Ishikawa (cell line): Measurements from ENCODE around the gene LHFPL2.

Source experiments
- CEBPB ChIP-seq: IDR thresholded peaks from 2 replicates; pipeline ENCODE4 v1.6.1; 2012
- CREB1 ChIP-seq: IDR thresholded peaks from 2 replicates; pipeline ENCODE4 v1.6.1; 2012; ENCODE audit warnings: low read depth
- EGR1 ChIP-seq: IDR thresholded peaks from 2 replicates; pipeline ENCODE4 v1.6.1; 2012
- EP300 ChIP-seq: IDR thresholded peaks from 2 replicates; pipeline ENCODE4 v1.6.1; 2012; ENCODE audit warnings: borderline replicate concordance
- FOXM1 ChIP-seq: IDR thresholded peaks from 2 replicates; pipeline ENCODE4 v1.6.1; 2012; ENCODE audit warnings: low read depth, borderline replicate concordance
- NFIC ChIP-seq: IDR thresholded peaks from 2 replicates; pipeline ENCODE4 v1.6.1; 2012
- RAD21 ChIP-seq: IDR thresholded peaks from 2 replicates; pipeline ENCODE4 v1.6.1; 2012; ENCODE audit warnings: low read depth
- TAF1 ChIP-seq: IDR thresholded peaks from 2 replicates; pipeline ENCODE4 v1.6.1; 2012; ENCODE audit warnings: low read depth, mild to moderate bottlenecking
- TCF12 ChIP-seq: IDR thresholded peaks from 2 replicates; pipeline ENCODE4 v1.6.1; 2012; ENCODE audit warnings: low read depth
- TEAD4 ChIP-seq: IDR thresholded peaks from 2 replicates; pipeline ENCODE4 v1.6.1; 2012
- YY1 ChIP-seq: IDR thresholded peaks from 2 replicates; pipeline ENCODE4 v1.6.1; 2012; ENCODE audit warnings: low read depth
- ZBTB7A ChIP-seq: IDR thresholded peaks from 2 replicates; pipeline ENCODE4 v1.6.1; 2012; ENCODE audit warnings: low read depth
- TF ChIP-seq, protein P1 (sequence below): IDR thresholded peaks from 2 replicates; pipeline ENCODE4 v1.6.1; 2012
- TF ChIP-seq, protein P2 (sequence below): IDR thresholded peaks from 2 replicates; pipeline ENCODE4 v1.6.1; 2012
- TF ChIP-seq, protein P3 (sequence below): IDR thresholded peaks from 2 replicates; pipeline ENCODE4 v1.6.1; 2012; ENCODE audit warnings: low read depth, mild to moderate bottlenecking

The LHFPL2 gene

DNA sequence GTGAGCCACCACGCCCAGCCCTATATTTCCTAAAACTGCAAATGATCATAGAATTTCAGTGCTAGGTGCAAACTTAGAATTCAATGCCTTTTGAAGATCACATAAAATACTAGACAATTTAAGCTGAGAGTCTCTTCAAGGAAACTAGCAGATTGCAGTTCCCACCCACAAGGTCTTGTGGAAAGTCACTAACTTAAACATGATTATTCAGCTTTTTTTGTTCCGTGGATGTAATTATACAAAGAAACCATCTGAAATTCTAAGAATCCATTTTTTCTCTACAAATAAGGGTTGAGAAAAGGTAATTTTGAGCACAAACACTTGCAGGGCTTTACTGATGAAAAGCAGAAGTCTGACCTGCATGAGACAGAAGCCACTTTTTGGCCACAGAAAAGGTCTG is 4.5 kb upstream of the LHFPL2 start:
- TF ChIP-seq, protein P1, sequence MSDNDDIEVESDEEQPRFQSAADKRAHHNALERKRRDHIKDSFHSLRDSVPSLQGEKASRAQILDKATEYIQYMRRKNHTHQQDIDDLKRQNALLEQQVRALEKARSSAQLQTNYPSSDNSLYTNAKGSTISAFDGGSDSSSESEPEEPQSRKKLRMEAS: no peak

DNA sequence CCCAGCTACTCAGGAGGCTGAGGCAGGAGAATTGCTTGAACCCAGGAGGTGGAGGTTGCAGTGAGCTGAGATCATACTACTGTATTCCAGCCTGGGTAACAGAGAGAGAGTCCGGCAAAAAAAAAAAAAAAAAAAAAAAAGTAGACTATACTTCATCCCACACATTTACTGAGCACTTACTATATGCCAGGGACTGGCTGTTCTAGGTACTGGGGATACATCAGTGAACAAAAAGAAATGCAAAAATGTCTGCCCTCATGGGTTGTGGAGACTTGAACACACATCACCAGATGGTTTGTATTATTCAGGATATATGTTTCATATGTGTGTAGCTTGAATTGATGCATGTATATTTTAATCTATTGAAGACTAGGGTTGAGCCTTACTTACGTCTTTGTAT is 2.9 kb upstream of the LHFPL2 start:
- TF ChIP-seq, protein P2, sequence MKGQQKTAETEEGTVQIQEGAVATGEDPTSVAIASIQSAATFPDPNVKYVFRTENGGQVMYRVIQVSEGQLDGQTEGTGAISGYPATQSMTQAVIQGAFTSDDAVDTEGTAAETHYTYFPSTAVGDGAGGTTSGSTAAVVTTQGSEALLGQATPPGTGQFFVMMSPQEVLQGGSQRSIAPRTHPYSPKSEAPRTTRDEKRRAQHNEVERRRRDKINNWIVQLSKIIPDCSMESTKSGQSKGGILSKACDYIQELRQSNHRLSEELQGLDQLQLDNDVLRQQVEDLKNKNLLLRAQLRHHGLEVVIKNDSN: no peak
- TF ChIP-seq, protein P1: no peak
- TF ChIP-seq YY1 (no peak), TEAD4 (no peak), RAD21 (no peak), NFIC (no peak)
- TF ChIP-seq, protein P3, sequence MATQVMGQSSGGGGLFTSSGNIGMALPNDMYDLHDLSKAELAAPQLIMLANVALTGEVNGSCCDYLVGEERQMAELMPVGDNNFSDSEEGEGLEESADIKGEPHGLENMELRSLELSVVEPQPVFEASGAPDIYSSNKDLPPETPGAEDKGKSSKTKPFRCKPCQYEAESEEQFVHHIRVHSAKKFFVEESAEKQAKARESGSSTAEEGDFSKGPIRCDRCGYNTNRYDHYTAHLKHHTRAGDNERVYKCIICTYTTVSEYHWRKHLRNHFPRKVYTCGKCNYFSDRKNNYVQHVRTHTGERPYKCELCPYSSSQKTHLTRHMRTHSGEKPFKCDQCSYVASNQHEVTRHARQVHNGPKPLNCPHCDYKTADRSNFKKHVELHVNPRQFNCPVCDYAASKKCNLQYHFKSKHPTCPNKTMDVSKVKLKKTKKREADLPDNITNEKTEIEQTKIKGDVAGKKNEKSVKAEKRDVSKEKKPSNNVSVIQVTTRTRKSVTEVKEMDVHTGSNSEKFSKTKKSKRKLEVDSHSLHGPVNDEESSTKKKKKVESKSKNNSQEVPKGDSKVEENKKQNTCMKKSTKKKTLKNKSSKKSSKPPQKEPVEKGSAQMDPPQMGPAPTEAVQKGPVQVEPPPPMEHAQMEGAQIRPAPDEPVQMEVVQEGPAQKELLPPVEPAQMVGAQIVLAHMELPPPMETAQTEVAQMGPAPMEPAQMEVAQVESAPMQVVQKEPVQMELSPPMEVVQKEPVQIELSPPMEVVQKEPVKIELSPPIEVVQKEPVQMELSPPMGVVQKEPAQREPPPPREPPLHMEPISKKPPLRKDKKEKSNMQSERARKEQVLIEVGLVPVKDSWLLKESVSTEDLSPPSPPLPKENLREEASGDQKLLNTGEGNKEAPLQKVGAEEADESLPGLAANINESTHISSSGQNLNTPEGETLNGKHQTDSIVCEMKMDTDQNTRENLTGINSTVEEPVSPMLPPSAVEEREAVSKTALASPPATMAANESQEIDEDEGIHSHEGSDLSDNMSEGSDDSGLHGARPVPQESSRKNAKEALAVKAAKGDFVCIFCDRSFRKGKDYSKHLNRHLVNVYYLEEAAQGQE: no peak

DNA sequence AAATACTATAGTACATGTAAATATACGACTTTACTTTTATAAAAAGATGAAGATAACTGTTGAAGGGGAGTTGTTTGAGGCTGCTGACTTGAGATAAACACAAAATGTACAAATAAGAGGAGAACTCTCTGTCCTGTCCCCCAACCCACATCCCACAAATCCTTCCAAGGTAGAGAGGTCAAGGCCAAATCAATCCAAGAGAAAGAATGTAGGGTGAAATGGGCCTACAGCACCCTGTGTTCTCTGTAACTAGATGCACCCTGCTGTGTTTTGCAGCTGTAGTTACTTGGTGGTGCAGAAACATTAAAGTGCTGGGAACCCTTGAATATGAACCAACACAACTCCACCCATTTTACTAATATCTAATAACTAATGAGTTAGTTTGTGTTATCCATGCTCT is 2.0 kb upstream of the LHFPL2 start:
- TF ChIP-seq EGR1: no peak
- TF ChIP-seq TEAD4: no peak
- TF ChIP-seq CREB1: no peak
- no peak for TF ChIP-seq TAF1
- TF ChIP-seq YY1: no peak
- TF ChIP-seq EP300: no peak
- no peak for TF ChIP-seq CEBPB
- TF ChIP-seq, protein P1: no peak
- no peak for TF ChIP-seq RAD21
- no peak for TF ChIP-seq FOXM1
- no peak for TF ChIP-seq NFIC
- TF ChIP-seq, protein P2: no peak
- TF ChIP-seq TCF12: no peak
- TF ChIP-seq, protein P3: no peak
- TF ChIP-seq ZBTB7A: no peak

DNA sequence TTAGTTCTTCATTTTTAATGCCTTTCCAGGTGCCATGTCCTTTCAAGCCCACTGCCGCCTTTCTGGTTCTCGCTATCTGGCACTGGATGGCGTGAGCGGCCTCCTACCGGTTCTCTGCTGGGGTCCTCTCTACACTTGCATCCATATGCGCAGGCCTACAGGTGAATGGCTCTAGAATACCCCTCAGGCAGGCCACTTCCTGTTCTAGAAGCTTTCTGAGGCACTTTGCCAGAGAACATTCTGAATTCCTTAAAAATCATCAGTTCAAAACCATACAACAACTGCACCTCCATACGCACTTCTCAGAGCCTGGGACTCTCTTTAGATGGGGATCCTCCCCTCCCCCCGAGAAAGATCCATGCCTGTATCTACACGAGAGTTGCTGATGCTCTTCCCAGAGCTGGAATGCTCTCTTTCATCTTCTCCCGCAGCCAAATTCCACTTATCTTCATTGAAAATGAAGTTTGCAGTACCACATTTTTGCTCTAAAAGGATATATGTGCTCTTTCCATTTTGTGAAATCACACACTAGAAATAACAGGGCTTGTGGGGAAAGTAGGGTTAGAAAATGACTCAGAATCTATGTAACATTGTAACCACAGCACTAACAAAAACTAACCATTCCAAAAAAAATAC is 1.4 kb upstream of the LHFPL2 start:
- TF ChIP-seq TEAD4 (no peak), EP300 (no peak), CEBPB (no peak), RAD21 (no peak), YY1 (no peak), FOXM1 (no peak), NFIC (no peak)
- TF ChIP-seq, protein P2: no peak

DNA sequence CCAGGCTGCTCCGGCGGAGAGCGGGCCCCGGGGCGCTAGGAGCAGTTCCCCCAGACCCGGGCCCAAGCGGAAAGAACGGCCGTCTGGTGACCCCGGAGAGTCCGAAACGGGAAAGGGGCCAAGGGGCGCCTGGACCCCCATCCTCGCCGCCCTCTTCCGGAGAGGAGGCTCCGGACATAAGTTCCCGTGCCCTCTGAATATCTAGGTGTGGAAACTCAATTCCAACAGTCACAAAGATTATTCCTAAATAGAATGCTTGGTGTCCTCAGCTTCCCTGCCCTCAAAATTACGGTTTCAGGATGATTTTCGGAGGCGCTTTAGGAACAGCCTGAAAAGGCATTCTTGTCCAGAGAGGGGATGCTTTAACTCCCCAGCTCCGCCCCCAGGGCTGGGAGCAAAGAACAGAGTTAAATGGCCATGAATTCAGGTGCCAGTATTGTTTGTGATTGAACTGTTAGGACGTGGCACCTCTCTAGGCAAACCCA is 681 bp upstream of the LHFPL2 start:
- TF ChIP-seq ZBTB7A: no peak; the same call in none of the 2 replicates
- no peak for TF ChIP-seq FOXM1
- TF ChIP-seq, protein P2: no peak
- TF ChIP-seq CREB1: no peak
- no peak for TF ChIP-seq NFIC
- no peak for TF ChIP-seq EP300
- no peak for TF ChIP-seq EGR1
- no peak for TF ChIP-seq TAF1
- TF ChIP-seq, protein P1: no peak
